Measurements from ENCODE around the gene KSR1. TPM values are rescaled to one million over a fixed set of nuclear protein-coding genes. Genes with fewer than 3 reads are reported as not detected.
A peak's percentile ranks its signal among the peaks of the same experiment; 100 is the strongest.

KSR1 gene
- total RNA-seq, 2 experiments from 2014 or later, result 19.4 to 25.3 TPM

DNA sequence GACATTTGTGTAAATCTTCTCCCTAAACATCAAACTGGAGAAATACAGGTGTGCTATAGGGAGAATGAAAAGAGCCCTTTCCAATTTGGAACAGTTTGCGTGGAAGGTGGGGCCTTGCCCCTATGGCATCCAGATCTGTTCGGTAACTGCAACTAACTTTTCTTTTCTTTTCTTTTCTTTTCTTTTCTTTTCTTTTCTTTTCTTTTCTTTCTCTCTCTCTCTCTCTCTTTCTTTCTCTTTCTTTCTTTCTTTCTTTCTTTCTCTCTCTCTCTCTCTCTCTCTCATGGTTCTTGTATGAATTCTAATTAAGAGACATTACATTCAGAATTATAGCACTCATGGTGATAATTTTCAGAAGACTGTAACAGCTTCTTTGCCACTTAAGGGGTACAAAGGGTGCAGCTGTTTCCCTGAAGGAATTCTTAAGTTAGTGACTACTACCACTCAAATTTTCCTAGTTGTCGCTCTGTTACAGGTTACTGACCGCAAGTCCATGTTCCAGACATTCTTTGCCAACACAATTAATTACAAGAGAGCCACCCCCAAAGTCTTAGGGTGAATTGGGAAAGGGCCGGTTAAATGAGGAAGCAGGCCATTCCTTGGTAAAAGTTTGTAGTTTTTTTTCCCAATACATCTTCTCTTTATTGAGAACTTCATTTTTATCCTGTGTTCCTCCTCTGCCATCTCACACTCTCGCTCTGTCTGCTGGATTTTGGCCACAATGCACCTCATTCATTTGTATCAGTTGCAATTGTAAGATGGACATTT lies 69.8 kb downstream of the KSR1 start:
- POLR2A ChIA-PET, result interaction anchor here (0.6 to 0.8 kb wide), 2 partner anchors 29 to 270 kb away, joined by 3 to 4 read pairs; no protein-coding TSS in a partner anchor
- DNase-seq (no peak), ATAC-seq (ENCODE audit: poor library complexity) (no peak)
- Histone ChIP-seq H3K9me3 (ENCODE audit: control insufficient read depth in 1 of 2, insufficient read depth in 1 of 2, low read length in 2 of 2) (no peaks in the 10 kb centered on the region), H3K36me3 (ENCODE audit: insufficient read depth, low read length) (no peaks in the 10 kb centered on the region), H3K27ac (ENCODE audit: low read depth in 1 of 2, low read length in 2 of 2) (no peak overlapping the region), H3K4me3 (ENCODE audit: low read length) (no peak overlapping the region), H3K4me1 (ENCODE audit: insufficient read depth, low read length) (peaks cover 7% of the 10 kb centered on the region), H3K27me3 (ENCODE audit: control insufficient read depth in 1 of 2, insufficient read depth in 2 of 2, low read length in 2 of 2) (no peaks in the 10 kb centered on the region)
- CTCF ChIA-PET, result no interaction called here
- H3K36me3 Mint-ChIP-seq (ENCODE audit: low read depth), result no peaks in the 10 kb centered on the region
- no peak overlapping the region for H3K27ac Mint-ChIP-seq
- H3K27me3 Mint-ChIP-seq, result no peaks in the 10 kb centered on the region
- H3K9me3 Mint-ChIP-seq, result no peaks in the 10 kb centered on the region
- TF ChIP-seq, protein P1, sequence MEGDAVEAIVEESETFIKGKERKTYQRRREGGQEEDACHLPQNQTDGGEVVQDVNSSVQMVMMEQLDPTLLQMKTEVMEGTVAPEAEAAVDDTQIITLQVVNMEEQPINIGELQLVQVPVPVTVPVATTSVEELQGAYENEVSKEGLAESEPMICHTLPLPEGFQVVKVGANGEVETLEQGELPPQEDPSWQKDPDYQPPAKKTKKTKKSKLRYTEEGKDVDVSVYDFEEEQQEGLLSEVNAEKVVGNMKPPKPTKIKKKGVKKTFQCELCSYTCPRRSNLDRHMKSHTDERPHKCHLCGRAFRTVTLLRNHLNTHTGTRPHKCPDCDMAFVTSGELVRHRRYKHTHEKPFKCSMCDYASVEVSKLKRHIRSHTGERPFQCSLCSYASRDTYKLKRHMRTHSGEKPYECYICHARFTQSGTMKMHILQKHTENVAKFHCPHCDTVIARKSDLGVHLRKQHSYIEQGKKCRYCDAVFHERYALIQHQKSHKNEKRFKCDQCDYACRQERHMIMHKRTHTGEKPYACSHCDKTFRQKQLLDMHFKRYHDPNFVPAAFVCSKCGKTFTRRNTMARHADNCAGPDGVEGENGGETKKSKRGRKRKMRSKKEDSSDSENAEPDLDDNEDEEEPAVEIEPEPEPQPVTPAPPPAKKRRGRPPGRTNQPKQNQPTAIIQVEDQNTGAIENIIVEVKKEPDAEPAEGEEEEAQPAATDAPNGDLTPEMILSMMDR (IDR thresholded peaks at IDR 0.05), result no peak
- intact Hi-C loops (cut with DNase I, micrococcal nuclease), result loop anchor here in 1 of 2 experiments (10.0 kb wide), 1 partner anchor 71 kb away; the partner anchor contains the start of gene KSR1
- H3K4me3 Mint-ChIP-seq, result no peak overlapping the region
- H3K4me1 Mint-ChIP-seq (ENCODE audit: low read depth), result peaks cover 39% of the 10 kb centered on the region

DNA sequence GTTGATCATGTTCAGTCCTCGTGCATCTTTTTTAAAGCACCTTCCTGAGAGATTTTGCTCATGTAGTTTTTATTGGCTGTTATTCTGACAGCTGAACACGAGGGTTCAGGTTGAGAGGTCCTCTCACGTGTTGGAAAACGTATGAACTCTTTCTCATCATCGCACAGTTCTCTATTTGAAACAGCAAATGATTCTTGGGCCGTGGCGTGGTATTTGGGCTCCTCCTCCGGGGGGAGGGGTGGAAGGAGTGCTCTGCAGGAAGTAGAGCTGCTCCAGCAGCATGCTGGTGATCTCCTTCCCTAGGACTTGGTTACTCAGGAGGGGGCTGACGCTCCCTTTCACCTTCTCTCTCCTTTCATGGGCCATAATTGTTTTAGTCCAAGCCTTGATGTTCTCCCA lies 70.4 kb downstream of the KSR1 start:
- Histone ChIP-seq H3K27ac (ENCODE audit: low read depth in 1 of 2, low read length in 2 of 2) (no peak overlapping the region), H3K27me3 (ENCODE audit: control insufficient read depth in 1 of 2, insufficient read depth in 2 of 2, low read length in 2 of 2) (no peaks in the 10 kb centered on the region), H3K36me3 (ENCODE audit: insufficient read depth, low read length) (no peaks in the 10 kb centered on the region), H3K4me1 (ENCODE audit: insufficient read depth, low read length) (peaks cover 11% of the 10 kb centered on the region), H3K9me3 (ENCODE audit: control insufficient read depth in 1 of 2, insufficient read depth in 1 of 2, low read length in 2 of 2) (no peaks in the 10 kb centered on the region), H3K4me3 (ENCODE audit: low read length) (no peak overlapping the region)
- ChIA-PET CTCF (no interaction called here), POLR2A (interaction anchor here (0.8 kb wide), 1 partner anchor 28 kb away, joined by 4 read pairs; no protein-coding TSS in a partner anchor)
- Mint-ChIP-seq H3K9me3 (no peaks in the 10 kb centered on the region), H3K4me1 (ENCODE audit: low read depth) (peaks cover 39% of the 10 kb centered on the region), H3K4me3 (no peak overlapping the region), H3K27ac (no peak overlapping the region), H3K27me3 (no peaks in the 10 kb centered on the region), H3K36me3 (ENCODE audit: low read depth) (no peaks in the 10 kb centered on the region)
- DNase-seq, result peak in 5 of 14 experiments; percentile 7 to 54 (median 43)
- TF ChIP-seq, protein P1 (IDR thresholded peaks at IDR 0.05), result no peak
- intact Hi-C loops (cut with DNase I, micrococcal nuclease), result loop anchor here in 1 of 2 experiments (10.0 kb wide), 1 partner anchor 72 kb away; the partner anchor contains the start of gene KSR1
- ATAC-seq (ENCODE audit: poor library complexity), result peak; percentile 48

DNA sequence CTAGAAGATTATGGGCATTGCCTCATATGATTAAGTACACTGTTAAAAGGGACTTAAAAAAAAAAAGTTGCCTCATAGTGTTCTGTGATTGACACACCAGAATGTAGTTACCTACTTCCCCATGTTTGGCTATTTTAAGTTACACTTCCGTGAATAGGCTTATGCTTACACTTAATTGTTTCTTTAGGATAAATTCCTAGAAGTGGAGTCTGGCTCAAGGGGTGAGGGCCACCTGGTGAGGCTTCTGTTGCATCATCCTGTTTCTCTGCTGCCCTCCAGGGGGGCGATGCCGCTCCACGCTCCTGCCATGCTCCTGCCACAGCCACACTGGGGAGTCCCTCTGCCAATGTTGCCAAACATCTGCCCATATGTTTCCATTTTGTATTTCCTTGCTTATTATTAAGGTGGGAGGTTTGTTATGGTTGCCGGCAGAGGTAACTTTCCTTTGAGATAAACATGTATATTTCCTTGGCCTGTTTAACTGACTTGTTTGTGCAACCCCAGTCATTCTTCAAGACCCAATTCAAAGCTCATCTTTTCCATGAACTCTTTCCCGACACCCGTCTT lies 73.1 kb downstream of the KSR1 start:
- no peak overlapping the region for H3K27ac ChIP-seq (ENCODE audit: low read depth in 1 of 2, low read length in 2 of 2)
- H3K4me1 ChIP-seq (ENCODE audit: insufficient read depth, low read length), result peaks cover 11% of the 10 kb centered on the region
- no peaks in the 10 kb centered on the region for H3K9me3 Mint-ChIP-seq
- TF ChIP-seq, protein P1 (IDR thresholded peaks at IDR 0.05), result no peak
- H3K36me3 Mint-ChIP-seq (ENCODE audit: low read depth), result no peaks in the 10 kb centered on the region
- POLR2A ChIA-PET, result no interaction called here
- CTCF ChIA-PET, result no interaction called here
- no peaks in the 10 kb centered on the region for H3K27me3 ChIP-seq (ENCODE audit: control insufficient read depth in 1 of 2, insufficient read depth in 2 of 2, low read length in 2 of 2)
- H3K9me3 ChIP-seq (ENCODE audit: control insufficient read depth in 1 of 2, insufficient read depth in 1 of 2, low read length in 2 of 2), result no peaks in the 10 kb centered on the region
- peaks cover 34% of the 10 kb centered on the region for H3K4me1 Mint-ChIP-seq (ENCODE audit: low read depth)
- DNase-seq (peak in 3 of 14 experiments; percentile 10 to 38 (median 32)), ATAC-seq (ENCODE audit: poor library complexity) (no peak)
- H3K4me3 ChIP-seq (ENCODE audit: low read length), result no peak overlapping the region
- H3K36me3 ChIP-seq (ENCODE audit: insufficient read depth, low read length), result no peaks in the 10 kb centered on the region
- no peak overlapping the region for H3K27ac Mint-ChIP-seq
- H3K4me3 Mint-ChIP-seq, result no peak overlapping the region
- no peaks in the 10 kb centered on the region for H3K27me3 Mint-ChIP-seq
- intact Hi-C loops (cut with DNase I, micrococcal nuclease), result loop anchor here in 1 of 2 experiments (10.0 kb wide), 1 partner anchor 75 kb away; the partner anchor contains the start of gene KSR1
